B cell (primary cell): ENCODE results near the gene KLF8. TPM values are rescaled to one million over a fixed set of nuclear protein-coding genes. Genes with fewer than 3 reads are reported as not detected.

Source experiments
- ATAC-seq: fragments of 200-7000 bp; cut with Tn5 transposase; one replicate; pipeline ENCODE4 v1.10.0; 2021; ENCODE audit warnings: low read depth, mild to moderate bottlenecking, moderate number of reproducible peaks, moderate library complexity
- CTCF ChIA-PET: fragments of 350-600 bp; sonication (Branson Sonifier 250); formaldehyde crosslinking; loops from one replicate; lab custom pipeline; 2021; ENCODE audit warnings: antibody characterized with exemption, inconsistent platforms; lab: Charles Lee
- POLR2A ChIA-PET: fragments of 350-600 bp; sonication (Branson Sonifier 250); formaldehyde crosslinking; loops from one replicate; lab custom pipeline; 2021; ENCODE audit warnings: antibody characterized with exemption; lab: Charles Lee
- DNase-seq: peaks from one replicate; pipeline ENCODE4 v3.0.0; 2013
- H2AFZ ChIP-seq: 2 replicates; pipeline ENCODE4 v1.6.1; 2012; ENCODE audit warnings: mild to moderate bottlenecking, low read depth, low read length; ENCODE audit not compliant: insufficient read depth, poor library complexity, severe bottlenecking
- H3K27ac ChIP-seq, 2 donors: 1 replicate in 1 of 2; 2 replicates in 1 of 2; pipeline ENCODE4 v1.5.1; 2012 to 2013; ENCODE audit warnings: low read length in 2 of 2, mild to moderate bottlenecking in 2 of 2, moderate library complexity in 1 of 2
- H3K27me3 ChIP-seq, 4 experiments: fragments of 200-600 bp in 1 of 4; sonication (generic) in 1 of 4; replicated peaks in 1 of 4; 1 replicate in 2 of 4; 2 replicates in 2 of 4; pipeline versions ENCODE4 v1.6.1 to v1.7.0; 2013 to 2016; ENCODE audit warnings: low read length in 3 of 4, mild to moderate bottlenecking in 2 of 4, mixed read lengths in 1 of 4, moderate library complexity in 1 of 4; ENCODE audit not compliant: insufficient read depth in 4 of 4, control insufficient read depth in 3 of 4; ENCODE audit errors: control extremely low read depth in 1 of 4
- H3K36me3 ChIP-seq, 2 experiments: replicated peaks in 1 of 2; 1 replicate in 1 of 2; 2 replicates in 1 of 2; pipeline versions ENCODE4 v1.6.1 to v1.7.1; 2013; ENCODE audit warnings: low read length in 1 of 2; ENCODE audit not compliant: insufficient read depth in 2 of 2, control insufficient read depth in 1 of 2; ENCODE audit errors: control extremely low read depth in 1 of 2, extremely low read depth in 1 of 2
- H3K4me1 ChIP-seq, 2 donors: fragments of 200-600 bp in 1 of 2; sonication (generic) in 1 of 2; 1 replicate in 1 of 2; 2 replicates in 1 of 2; pipeline versions ENCODE4 v1.5.1 to v1.6.1; 2013 to 2017; ENCODE audit warnings: low read length in 2 of 2; ENCODE audit not compliant: control insufficient read depth in 2 of 2, insufficient read depth in 2 of 2
- H3K4me2 ChIP-seq: replicated peaks from 2 replicates; pipeline ENCODE3; 2012; ENCODE audit warnings: mild to moderate bottlenecking, low read depth, low read length; ENCODE audit not compliant: poor library complexity, severe bottlenecking
- H3K4me3 ChIP-seq, 5 experiments: fragments of 200-600 bp in 1 of 5; sonication (generic) in 1 of 5; 1 replicate in 3 of 5; 2 replicates in 2 of 5; pipeline versions ENCODE4 v1.5.1 to v1.7.0; 2011 to 2016; ENCODE audit warnings: low read length in 4 of 5, mild to moderate bottlenecking in 4 of 5, low read depth in 2 of 5, control low read depth in 1 of 5, moderate library complexity in 1 of 5; ENCODE audit not compliant: insufficient read depth in 1 of 5; ENCODE audit errors: control extremely low read depth in 1 of 5, extremely low read depth in 1 of 5
- H3K79me2 ChIP-seq: fragments of 200-600 bp; sonication (generic); one replicate; pipeline ENCODE4 v1.6.0; 2016; ENCODE audit warnings: low read length; ENCODE audit not compliant: control insufficient read depth, insufficient read depth
- H3K9ac ChIP-seq: fragments of 200-600 bp; sonication (generic); 2 replicates; pipeline ENCODE4 v1.6.1; 2017; ENCODE audit warnings: mild to moderate bottlenecking, low read length, moderate library complexity
- H3K9me3 ChIP-seq, 3 donors: one replicate each; pipeline versions ENCODE4 v1.6.1 to v1.7.1; 2013; ENCODE audit warnings: low read length in 2 of 3; ENCODE audit not compliant: control insufficient read depth in 2 of 3, insufficient read depth in 1 of 3; ENCODE audit errors: control extremely low read depth in 1 of 3
- H4K20me1 ChIP-seq: 2 replicates; pipeline ENCODE4 v1.6.0; 2012; ENCODE audit warnings: mild to moderate bottlenecking, low read length; ENCODE audit not compliant: insufficient read depth, control insufficient read depth, poor library complexity, severe bottlenecking
- H3K27ac Mint-ChIP-seq: one replicate; pipeline ENCODE4 v1.8.0; 2021; ENCODE audit warnings: mixed read lengths
- H3K27me3 Mint-ChIP-seq: one replicate; pipeline ENCODE4 v1.8.0; 2021; ENCODE audit warnings: mixed read lengths
- H3K4me1 Mint-ChIP-seq: one replicate; pipeline ENCODE4 v1.8.0; 2021; ENCODE audit warnings: mixed read lengths
- H3K4me3 Mint-ChIP-seq: one replicate; pipeline ENCODE4 v1.8.0; 2021; ENCODE audit warnings: mixed read lengths
- H3K9me3 Mint-ChIP-seq: one replicate; pipeline ENCODE4 v1.8.0; 2022; ENCODE audit warnings: mixed read lengths; ENCODE audit not compliant: insufficient read depth
- CTCF ChIP-seq: fragments of 200-600 bp; IDR thresholded peaks from one replicate; pipeline ENCODE4 v1.8.0; 2022; ENCODE audit warnings: antibody characterized with exemption, mild to moderate bottlenecking
- EZH2 ChIP-seq: IDR thresholded peaks from 2 replicates; pipeline ENCODE4 v1.6.1; 2012; ENCODE audit warnings: borderline replicate concordance, low read depth, mild to moderate bottlenecking, moderate library complexity, low read length; ENCODE audit not compliant: insufficient read depth, poor library complexity, severe bottlenecking
- WGBS: methylation state at CpG from one replicate; pipeline ENCODE4 v1.1.5; 2013; ENCODE audit warnings: missing lambda C conversion rate; ENCODE audit not compliant: insufficient coverage; 5-methylcytosine and 5-hydroxymethylcytosine counted together
- intact Hi-C: fragments of 100-400 bp; cut with micrococcal nuclease; formaldehyde crosslinking; loops from one replicate; pipeline ENCODE4 v1.10.0; 2022
- polyA plus RNA-seq: library from polyadenylated mRNA; depleted of rRNA; stranded (reverse); fragments of >200 nt; gene quantifications from 2 replicates; pipeline ENCODE4 v1.2.3, GENCODE V29; 2012
- total RNA-seq, 2 donors: library from RNA; stranded (reverse); fragments of 120-200 nt in 1 of 2; gene quantifications; 1 replicate in 1 of 2; 2 replicates in 1 of 2; pipeline versions ENCODE4 v1.2.3 to v1.2.4, GENCODE V29; 2013 to 2022

KLF8 gene
- total and polyA plus RNA-seq, 2 donors (not counting 1 experiment from before 2014, with no cell fraction given), result 42.7 to 72.9 TPM

- Mint-ChIP-seq H3K27me3 (no peaks in the 10 kb centered on the region), H3K27ac (no peak overlapping the region), H3K4me3 (no peak overlapping the region), H3K9me3 (no peaks in the 10 kb centered on the region), H3K4me1 (peaks cover 22% of the 10 kb centered on the region)
- no peak overlapping the region for H3K27ac ChIP-seq
- no peak overlapping the region for H3K4me2 ChIP-seq
- peaks cover 0 to 2% of the 10 kb centered on the region in 2 experiments for H3K36me3 ChIP-seq
- H3K9ac ChIP-seq, result no peak overlapping the region
- H4K20me1 ChIP-seq, result no peaks in the 10 kb centered on the region
- no peaks in the 10 kb centered on the region for H3K27me3 ChIP-seq
- DNase-seq (peak; percentile 69), ATAC-seq (peak; percentile 72)
- WGBS, result no CpG with 5 or more reads among the region's 5 CpGs
- no peak for TF ChIP-seq EZH2
- TF ChIP-seq CTCF, result peak; percentile 69
- no peaks in the 10 kb centered on the region for H3K9me3 ChIP-seq
- H3K4me3 ChIP-seq, result no peak overlapping the region
- ChIA-PET POLR2A (interaction anchor here (1.6 kb wide), 1 partner anchor 531 kb away, joined by 6 read pairs; the partner anchor contains the start of gene RRAGB), CTCF (interaction anchor here (0.7 to 3.7 kb wide), 24 partner anchors 9 to 1113 kb away, joined by 3 to 26 read pairs (median 4); partner anchors contain the start of genes NBDY and RRAGB)
- intact Hi-C loops, result loop anchor here (1.0 to 5.0 kb wide), 5 partner anchors 15 to 1356 kb away; partner anchors contain the start of gene RRAGB
- H3K79me2 ChIP-seq, result no peaks in the 10 kb centered on the region
- H2AFZ ChIP-seq, result no peak overlapping the region
- H3K4me1 ChIP-seq, result peaks cover 0 to 9% of the 10 kb centered on the region in 2 donors
These were observed 16.3 kb downstream of the KLF8 start for GRCh38 chrX:56248492-56248891.

- Histone ChIP-seq H2AFZ (no peak overlapping the region), H3K9me3 (no peaks in the 10 kb centered on the region), H3K4me2 (no peak overlapping the region), H3K79me2 (no peaks in the 10 kb centered on the region), H3K4me1 (no peaks in the 10 kb centered on the region), H3K9ac (no peak overlapping the region), H3K4me3 (no peak overlapping the region), H3K27ac (no peak overlapping the region), H3K36me3 (peaks cover 0 to 2% of the 10 kb centered on the region in 2 experiments), H3K27me3 (no peaks in the 10 kb centered on the region), H4K20me1 (no peaks in the 10 kb centered on the region)
- POLR2A ChIA-PET, result no interaction called here
- intact Hi-C loops, result no loop called here
- ATAC-seq (no peak), DNase-seq (no peak)
- no peak overlapping the region for H3K27ac Mint-ChIP-seq
- CTCF ChIA-PET, result interaction anchor here (0.6 kb wide), 1 partner anchor 11 kb away, joined by 3 read pairs; no protein-coding TSS in a partner anchor
- no peaks in the 10 kb centered on the region for H3K9me3 Mint-ChIP-seq
- no peaks in the 10 kb centered on the region for H3K27me3 Mint-ChIP-seq
- no peaks in the 10 kb centered on the region for H3K4me1 Mint-ChIP-seq
- no peak overlapping the region for H3K4me3 Mint-ChIP-seq
- WGBS, result no CpG with 5 or more reads among the region's 10 CpGs
- TF ChIP-seq EZH2, result no peak
These were observed 21.9 kb downstream of the KLF8 start for GRCh38 chrX:56253832-56254703.
